ENCODE measurements around the gene HS3ST2.

The HS3ST2 gene

DNA sequence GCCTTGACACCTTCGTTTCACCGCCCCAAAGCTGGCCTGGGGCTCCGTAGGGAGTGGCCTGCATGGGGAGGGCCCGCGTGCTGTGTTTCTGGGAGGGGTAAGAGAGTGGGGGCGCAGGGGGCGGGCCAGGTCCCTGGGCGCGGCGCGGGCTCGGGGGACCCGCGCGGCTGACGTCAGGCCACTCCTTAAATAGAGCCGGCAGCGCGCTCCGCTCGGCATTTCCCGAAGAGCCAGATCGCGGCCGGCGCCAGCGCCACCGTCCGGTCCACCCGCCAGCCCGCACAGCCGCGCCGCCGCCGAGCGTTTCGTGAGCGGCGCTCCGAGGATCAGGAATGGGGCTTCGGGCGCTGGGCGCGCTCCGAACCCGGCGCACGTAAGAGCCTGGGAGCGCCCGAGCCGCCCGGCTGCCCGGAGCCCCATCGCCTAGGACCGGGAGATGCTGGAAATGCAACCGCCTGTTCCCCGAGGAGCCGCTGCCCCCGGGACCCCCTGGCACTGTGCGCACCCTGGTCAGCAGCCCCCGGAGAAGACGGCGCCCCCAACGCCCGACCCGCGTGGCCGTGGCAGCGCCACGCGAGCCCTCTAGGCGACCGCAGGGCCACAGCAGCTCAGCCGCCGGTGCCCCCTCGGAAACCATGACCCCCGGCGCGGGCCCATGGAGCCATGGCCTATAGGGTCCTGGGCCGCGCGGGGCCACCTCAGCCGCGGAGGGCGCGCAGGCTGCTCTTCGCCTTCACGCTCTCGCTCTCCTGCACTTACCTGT is at the start of gene HS3ST2:
Gene HS3ST2, plus strand, starts transcription at position 215 of the 763 bp plus-strand sequence. Its CDS starts 449 bp downstream, at position 664.
- peak; percentile 53 for DNase-seq (ENCODE audit: low spot score)

DNA sequence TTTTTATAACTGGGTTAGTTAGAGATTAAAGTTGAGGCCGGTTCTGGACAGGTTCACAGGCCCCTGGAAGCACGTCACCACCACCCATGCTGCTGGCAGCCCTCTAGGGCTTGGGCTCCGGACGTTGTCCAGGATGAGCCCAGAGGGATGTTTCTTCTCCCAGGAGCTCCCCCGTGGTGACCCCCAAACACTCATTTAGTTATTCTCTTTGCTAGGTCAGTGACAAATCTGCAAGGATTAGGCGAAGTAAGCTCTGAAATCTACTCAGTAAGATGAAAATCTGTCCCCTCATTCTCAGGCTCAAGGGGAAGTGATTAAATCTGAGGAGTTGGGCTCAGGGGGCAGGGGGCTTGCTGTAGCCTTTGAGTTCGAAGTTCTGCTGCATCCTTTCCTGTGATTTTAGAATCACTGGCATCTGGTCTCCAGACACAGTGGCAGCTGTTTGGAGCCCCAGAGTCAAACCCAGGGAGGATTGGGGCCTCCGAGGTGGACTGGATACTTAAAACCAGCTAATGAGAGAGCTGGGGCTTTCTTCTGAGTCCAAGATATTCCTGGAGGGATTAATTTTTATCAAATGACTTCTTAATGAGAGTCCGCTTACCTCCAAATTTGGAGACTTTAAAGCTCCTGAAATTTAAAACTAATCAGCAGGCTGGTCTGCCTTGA is 49.2 kb upstream of the HS3ST2 start:
- DNase-seq (ENCODE audit: low spot score): no peak

DNA sequence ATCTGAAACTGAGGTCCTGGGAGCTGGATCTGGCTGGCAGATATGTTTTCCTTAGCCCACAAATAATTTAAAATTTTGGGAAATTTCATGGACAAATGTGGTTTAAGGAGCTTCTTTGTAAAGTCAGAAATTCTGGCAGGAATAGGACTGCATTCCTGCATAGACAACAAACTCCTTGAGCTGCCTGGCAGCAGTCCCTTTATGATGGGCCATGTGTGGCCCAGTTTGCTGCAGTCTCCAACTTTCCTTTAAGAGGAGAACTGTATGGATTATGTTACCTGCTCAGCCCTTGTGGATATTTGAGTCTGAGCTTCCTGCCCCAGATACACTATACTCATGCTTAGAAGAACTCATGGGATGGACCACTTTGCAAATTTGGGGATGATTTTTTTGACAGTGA is 48.5 kb upstream of the HS3ST2 start:
- no peak for DNase-seq (ENCODE audit: low spot score)

DNA sequence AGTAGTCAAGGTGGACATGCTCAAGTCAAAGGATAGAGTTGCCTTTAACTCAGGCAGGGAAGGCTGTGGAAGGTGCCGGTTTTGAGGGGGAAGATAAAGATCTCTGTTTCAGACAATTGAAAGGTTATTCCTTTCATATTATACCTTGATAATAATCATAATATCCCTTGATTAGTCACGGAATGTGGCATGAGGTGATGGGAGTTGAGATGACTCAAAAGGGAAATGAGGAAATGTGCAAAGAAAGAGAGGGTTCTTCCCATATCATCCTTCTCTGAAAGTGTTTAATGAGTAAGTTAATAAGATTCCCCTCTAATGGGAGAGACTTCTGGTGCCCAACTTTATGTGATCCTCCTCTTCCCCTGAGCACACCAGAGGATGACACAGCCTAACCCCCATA is 43.1 kb upstream of the HS3ST2 start:
- no peak for DNase-seq (ENCODE audit: low spot score)

DNA sequence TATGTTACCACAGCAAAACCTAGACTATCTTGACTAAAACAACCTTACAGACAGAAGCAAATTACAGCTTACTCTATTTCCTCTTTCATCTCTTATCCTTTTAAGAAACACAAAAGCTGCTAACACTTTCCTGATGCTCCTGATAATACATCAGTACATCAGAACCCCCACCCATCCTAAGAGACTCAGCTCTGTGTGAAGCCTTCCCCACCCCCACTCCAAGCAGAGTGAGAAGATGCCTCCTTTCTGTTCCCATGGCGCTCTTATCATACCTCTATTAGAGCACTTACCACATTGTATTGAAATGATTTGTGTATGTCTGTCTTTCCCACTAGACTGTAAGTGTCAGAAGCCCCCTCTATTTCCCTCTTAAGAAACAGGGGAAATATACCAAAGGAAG is 42.4 kb upstream of the HS3ST2 start:
- no peak for DNase-seq (ENCODE audit: low spot score)

DNA sequence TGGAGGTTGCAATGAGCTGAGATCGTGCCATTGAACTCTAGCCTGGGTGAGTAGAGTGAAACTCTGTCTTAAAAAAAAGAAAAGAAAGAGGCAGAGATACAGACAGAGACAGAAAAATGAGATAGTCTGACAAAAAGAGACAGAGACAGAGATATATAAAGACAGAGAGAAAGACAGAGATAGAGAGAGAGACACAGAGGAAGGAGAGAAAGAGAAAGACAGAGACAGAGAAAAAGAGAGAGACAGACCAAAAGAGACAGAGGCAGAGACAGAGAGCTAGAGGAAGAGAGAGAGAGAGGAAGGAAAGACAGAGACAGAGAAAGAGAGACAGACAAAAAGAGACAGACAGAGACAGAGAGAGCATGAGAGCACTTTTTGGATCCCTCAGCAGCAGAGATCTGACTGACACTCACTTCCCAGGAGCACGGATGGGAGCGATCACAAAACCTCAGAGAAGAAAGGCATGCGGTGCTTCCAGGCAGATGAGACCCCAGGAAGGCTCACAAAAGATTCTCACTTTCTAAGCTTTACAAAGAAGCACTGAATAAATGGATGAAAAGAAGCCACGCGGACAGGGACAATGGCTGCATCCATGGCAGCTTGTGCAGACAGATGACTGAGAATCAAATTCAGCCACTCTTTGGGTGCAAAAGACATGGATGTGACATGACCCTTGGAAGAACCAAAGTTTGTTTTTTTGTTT is 38.6 kb upstream of the HS3ST2 start:
- DNase-seq (ENCODE audit: low spot score): no peak

DNA sequence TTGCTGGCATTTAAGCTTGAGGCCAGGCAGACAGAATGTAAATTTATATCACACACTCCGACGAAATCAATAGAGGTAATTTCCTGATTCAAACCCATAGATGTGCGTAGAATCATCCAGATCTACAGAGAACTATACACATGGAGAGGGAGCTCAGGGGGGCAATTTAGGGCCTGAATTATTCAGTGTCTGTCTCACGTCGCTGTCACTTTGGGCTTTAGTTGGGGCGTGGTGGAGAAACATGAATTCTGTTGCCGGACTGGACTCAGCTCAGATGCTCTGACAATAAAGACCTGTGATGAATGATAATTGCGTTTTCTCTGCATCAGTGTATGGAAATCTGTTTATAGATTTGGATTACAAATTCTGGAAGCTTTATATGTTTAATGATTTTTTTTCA is 32.5 kb upstream of the HS3ST2 start:
- DNase-seq (ENCODE audit: low spot score): no peak

DNA sequence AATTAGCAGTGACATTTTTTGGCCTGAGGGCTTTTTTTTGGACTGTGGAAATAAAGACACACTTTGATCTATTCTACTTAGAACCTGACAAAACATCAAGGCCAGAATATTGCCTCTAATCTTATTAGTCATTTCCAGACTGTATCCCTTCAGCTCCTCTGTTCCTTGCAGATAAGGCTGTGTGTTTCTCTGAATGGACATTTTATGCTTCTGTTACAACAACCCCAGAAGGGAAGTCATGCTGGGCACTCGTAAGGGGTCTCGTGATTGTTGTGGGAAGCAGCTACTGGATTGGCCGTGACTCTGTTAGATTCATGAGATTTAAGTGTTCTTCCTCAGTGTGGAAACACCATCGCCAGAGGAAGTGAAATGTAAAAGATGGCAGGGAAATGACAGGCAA is 31.6 kb upstream of the HS3ST2 start:
- no peak for DNase-seq (ENCODE audit: low spot score)

DNA sequence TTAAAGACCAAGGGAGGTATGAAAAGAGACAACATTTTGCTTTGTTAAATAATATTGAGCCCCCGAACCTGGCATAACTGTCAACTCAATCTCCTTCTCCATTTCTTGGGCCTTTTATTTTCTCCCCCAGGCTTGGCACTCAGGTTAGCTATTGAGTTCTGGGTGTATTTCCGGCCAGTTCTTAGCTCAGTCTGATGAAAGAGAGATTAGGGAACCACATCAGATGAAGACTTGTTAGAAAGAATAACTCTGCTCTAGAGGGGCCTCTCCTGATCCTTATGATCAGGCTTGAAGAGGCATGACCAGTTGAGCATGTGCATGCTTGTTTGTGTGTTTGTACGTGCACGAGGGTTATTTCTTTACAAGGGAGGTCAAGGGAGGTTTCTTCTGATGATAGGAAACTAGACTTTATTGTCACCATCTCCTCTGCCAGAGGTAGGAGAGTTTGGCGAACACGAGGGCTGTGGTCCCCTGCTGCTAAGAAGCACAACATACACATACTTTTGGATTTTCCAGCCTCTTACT is 29.2 kb upstream of the HS3ST2 start:
- no peak for DNase-seq (ENCODE audit: low spot score)

DNA sequence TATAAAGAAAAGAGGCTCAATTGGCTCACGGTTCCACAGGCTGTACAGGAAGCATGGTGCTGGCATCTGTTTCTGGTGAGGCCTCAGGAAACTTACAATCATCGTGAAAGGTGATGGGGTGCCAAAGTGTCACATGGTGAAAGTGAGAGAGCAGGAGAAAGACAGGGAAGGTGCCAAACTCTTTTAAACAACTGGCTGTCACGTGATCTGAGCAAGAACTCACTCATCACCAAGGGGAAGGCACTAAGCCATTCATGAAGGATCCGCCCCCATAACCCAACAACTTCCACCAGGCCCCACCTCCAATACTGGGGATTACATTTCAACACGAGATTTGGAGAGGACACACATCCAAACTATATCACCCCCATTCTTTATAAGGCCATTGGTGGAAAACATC is 28.4 kb upstream of the HS3ST2 start:
- no peak for DNase-seq (ENCODE audit: low spot score)

DNA sequence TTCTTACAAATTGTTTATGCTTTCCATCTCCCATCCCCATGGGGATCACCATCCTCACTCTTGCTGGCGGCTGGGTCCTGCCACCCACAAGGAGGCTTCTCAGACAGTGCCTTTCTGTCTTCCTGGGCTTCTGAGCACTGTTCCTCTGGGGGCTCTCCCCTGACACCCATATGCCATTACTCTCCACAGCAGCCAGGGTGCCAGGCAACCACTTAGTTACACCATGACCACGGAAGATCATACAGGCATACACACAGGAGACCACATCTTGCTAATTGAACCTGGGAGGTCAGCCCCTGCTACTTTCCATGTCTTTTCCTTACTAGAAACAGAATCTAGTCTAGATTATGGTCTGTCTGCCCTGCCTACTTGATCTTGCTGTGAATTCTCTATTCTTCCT is 27.7 kb upstream of the HS3ST2 start:
- DNase-seq (ENCODE audit: low spot score): no peak

DNA sequence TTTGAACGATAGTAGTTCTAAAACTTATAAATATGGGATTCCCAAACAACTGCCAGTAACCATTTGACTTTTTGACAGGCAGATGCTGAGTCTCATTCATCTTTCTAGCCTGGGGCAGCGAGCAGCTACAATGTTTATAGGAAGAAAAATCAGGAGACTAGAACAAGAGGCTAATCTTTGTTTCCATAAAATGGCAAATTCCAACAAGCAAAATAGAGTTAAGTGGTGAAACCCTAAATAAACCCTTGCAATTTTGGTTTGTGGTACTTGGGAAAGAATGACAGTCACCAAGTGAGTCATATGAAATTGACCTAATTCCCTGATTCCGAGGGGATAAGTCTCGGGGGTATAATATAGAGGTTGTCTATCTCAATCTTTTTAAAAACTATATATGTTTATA is 27.3 kb upstream of the HS3ST2 start:
- DNase-seq (ENCODE audit: low spot score): no peak

DNA sequence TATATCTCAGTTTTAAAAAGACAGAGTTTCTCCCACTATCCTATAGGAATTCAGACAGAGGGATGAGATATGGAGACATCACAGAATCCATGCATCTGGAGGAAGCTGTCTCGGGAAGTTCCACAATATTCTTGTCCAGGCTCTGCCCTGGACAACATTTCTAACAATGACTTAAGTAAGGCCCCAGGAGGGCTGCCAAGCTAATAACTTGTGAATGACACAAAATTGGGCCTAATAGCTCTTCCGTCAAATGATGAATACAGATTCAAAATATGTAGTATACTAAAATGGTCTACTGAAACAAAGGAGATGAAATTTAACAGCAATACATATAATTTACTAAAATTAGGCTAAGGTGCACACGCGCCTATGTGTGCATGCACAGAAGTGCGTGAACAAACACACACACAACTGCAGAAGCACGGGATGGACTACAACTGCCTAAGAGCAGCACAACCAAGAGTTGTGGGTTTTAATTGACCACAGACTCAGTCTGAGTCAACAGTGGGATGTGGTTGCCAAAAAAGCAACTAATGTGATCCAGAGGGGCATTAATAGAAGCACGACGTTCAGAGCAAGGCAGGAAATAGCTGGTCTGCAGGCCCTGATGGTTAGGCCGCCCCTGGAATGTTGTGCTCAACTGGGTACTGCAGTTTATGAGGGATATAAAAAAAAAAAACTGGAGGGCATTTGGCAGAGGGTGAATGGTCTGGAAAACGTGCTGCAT is 26.3 kb upstream of the HS3ST2 start:
- DNase-seq (ENCODE audit: low spot score): peak; percentile 85

DNA sequence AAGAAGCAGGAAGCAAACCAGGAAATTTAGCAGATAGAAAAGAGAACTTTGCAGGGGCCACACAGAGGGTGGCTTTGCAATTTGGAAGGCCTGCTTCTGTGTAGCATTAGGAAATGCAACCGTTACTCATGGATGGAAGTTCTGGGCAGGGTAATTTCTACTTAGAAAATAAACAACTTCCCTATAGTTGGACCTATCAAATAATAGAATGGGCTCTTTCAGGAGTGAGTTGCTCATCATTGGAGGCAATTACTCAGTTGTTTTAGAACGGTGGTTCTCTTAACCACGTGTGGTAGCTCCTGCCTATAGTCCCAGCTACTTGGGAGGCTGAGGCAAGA is 25.8 kb upstream of the HS3ST2 start:
- DNase-seq (ENCODE audit: low spot score): no peak

DNA sequence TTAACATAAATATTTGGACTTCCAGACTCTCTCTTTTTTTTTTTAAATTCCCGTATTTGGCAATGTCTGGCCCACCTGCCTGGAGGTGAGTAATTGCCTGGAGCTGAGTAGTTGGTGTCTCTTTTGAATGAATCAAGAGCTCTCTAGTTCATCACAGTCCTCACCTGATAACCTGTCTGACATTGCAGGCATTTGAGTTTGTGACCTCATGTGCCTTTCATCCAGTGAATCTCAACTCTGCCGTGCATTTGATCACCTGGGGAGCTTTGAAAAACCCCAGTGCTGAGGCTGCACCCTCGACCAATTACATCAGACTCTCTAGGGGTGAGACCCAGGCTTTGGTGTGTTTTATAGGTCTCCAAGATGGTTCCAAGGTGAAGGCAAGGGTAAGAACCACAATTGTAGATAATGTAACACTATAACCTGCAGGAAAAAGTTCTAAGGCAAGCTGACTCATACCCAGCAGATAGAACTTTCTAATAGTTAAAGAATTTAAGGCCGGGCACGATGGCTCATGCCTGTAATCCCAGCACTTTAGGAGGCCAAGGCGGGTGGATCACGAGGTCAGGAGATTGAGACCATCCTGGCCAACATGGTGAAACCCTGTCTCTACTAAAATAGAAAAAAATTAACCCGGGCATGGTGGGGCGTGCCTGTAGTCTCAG is 24.5 kb upstream of the HS3ST2 start:
- DNase-seq (ENCODE audit: low spot score): peak; percentile 73

DNA sequence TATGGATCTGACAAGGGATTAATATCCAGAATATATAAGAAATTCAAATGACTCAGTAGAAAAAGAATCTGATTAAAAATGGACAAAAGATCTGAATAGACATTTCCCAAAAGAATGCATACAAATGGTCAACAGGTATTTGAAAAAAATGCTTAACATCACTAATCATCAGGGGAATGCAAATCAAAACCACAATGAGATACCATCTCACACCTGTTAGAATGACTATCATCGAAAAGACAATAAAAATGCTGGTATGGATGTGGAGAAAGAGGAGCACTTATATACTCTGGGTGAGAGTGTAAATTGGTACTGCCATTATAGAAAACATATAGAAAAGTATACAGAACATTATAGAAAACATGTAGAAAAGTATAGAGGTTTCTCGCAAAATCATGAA is 16.4 kb upstream of the HS3ST2 start:
- DNase-seq (ENCODE audit: low spot score): peak; percentile 39

DNA sequence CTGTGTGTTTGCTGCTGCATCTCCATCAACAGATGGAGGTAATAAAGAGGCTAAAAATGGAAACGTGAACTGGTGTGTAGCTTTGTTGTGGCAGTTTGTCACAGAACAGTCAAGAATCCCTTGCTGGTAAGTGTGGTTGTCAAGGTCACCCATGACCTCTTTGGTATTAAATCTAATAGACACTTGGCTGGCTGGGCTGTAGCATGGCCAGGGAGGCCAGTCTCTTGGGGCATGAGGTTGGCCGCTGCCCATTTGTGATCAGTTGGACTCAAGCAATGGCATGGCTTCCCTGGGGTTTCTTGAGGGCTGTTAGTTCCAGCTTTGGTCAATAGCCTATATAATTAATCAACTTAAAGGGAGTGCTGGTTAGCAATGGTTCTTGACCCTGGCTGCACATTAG is 14.8 kb upstream of the HS3ST2 start:
- no peak for DNase-seq (ENCODE audit: low spot score)

DNA sequence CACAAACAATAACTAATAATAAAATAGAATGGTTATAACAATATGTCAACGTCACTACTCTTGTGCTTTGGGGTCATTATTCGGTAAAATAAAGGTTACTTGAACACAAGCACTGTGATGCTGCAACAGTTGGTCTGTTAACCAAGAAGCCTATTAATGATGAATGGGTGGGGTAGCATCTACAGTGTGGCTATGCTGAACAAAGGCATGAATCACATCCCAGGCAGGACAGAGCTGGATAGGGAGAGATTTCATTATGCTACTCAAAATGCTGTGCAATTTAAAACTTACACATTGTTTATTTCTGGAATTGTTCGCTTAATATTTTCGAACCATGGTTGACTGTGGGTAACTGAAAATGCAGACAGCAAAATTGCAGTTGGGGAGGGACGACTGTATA is 9.1 kb upstream of the HS3ST2 start:
- no peak for DNase-seq (ENCODE audit: low spot score)

DNA sequence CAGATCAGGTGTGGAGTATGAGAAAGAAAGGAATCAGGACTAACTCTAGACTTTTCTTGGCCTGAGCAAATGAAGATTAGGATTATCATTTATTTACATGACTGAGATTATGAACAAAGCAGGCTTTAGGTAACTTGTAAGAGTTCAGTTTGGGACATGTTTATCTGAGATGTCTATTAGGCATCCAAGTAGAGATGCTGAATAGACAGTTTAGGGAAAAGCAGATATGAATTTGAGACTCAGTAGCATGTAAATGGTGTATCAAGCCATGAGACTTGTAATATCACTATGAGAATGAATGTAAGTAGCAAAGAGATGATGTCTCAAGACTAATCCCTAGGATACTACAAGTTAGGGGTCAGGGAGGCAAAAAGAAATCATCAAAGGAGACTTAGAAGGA is 8.6 kb upstream of the HS3ST2 start:
- DNase-seq (ENCODE audit: low spot score): no peak

DNA sequence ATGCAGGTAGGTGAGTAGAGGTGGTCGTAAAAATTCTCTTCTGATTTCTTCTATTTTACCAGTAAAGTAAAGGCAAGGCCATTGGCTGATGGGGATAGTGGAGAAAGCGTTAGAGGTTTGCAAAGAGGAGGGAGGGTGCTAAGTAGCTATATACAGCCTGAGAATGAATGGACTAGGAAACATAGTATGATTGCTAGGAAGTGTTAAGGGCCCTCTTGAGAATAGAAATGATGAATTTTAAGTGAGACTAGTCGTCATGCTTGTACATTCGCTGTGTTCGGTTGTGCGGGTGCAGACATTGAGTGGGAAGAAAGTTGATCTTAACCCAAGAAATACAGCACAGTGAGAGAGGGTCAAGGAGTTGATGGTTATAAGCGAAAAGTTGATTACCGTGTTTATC is 7.2 kb upstream of the HS3ST2 start:
- no peak for DNase-seq (ENCODE audit: low spot score)

DNA sequence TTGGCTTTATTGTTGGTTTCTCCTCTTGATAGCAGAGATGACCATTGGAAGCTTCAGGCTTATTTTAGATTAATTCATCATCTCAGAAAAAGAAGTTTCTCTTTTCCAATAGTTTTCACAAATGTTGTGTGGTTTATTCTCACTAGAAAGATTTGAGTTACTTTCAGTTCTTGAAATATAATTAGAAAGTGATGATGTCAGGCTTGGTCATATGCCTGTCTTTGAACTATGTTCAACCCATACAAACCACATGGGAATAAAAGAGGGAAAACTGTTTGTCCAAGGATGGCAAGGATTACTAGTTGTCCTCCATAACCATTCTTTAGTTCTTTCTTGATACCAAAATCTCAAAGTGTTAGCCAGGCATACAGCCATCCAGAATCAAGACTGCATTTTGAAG is 3.7 kb upstream of the HS3ST2 start:
- no peak for DNase-seq (ENCODE audit: low spot score)
